HepG2 (cell line): Measurements from ENCODE around the gene EFEMP2. TPM values are rescaled to one million over a fixed set of nuclear protein-coding genes. Genes with fewer than 3 reads are reported as not detected.

Source experiments
- ARNTL ChIP-seq: sonication (generic); formaldehyde crosslinking; IDR thresholded peaks from 2 replicates; pipeline ENCODE4 v1.4.0; 2020; ENCODE audit warnings: mild to moderate bottlenecking, missing genetic modification reagents
- ATF7 ChIP-seq, 2 experiments: fragments of 450-650 bp in 1 of 2; sonication (generic) in 1 of 2; formaldehyde crosslinking in 1 of 2; IDR thresholded peaks; 2 replicates each; pipeline versions ENCODE4 v1.4.0 to v1.6.1; 2016 to 2020; ENCODE audit warnings: antibody characterized with exemption in 1 of 2, mild to moderate bottlenecking in 1 of 2, missing genetic modification reagents in 1 of 2
- FOSL1 ChIP-seq: sonication (generic); formaldehyde crosslinking; IDR thresholded peaks from 2 replicates; pipeline ENCODE4 v1.9.0; 2021; ENCODE audit warnings: missing genetic modification reagents, borderline replicate concordance
- FUBP1 ChIP-seq: sonication (generic); formaldehyde crosslinking; IDR thresholded peaks from 2 replicates; pipeline ENCODE4 v1.5.1; 2020; ENCODE audit warnings: missing genetic modification reagents, mild to moderate bottlenecking, borderline replicate concordance
- HMG20A ChIP-seq: IDR thresholded peaks from 2 replicates; pipeline ENCODE4 v1.6.1; 2016; ENCODE audit warnings: borderline replicate concordance
- MAZ ChIP-seq, 2 experiments: sonication (generic) in 1 of 2; formaldehyde crosslinking in 1 of 2; IDR thresholded peaks; 2 replicates each; pipeline versions ENCODE4 v1.5.0 to v1.6.1; 2012 to 2020; ENCODE audit warnings: low read depth in 2 of 2, mild to moderate bottlenecking in 2 of 2, borderline replicate concordance in 1 of 2, improper control_type of control experiment in 1 of 2, low read length in 1 of 2, missing genetic modification reagents in 1 of 2, moderate library complexity in 1 of 2
- POGZ ChIP-seq: sonication (generic); formaldehyde crosslinking; IDR thresholded peaks from 2 replicates; pipeline ENCODE4 v1.4.0; 2020; ENCODE audit warnings: mild to moderate bottlenecking, missing genetic modification reagents
- RFX5 ChIP-seq: IDR thresholded peaks from 2 replicates; pipeline ENCODE4 v1.6.1; 2011; ENCODE audit warnings: low read depth, low read length, improper control_type of control experiment
- ZFP36 ChIP-seq: fragments of 150-350 bp; IDR thresholded peaks from 2 replicates; pipeline ENCODE4 v1.6.1; 2018; ENCODE audit warnings: borderline replicate concordance, low read length, low read depth; ENCODE audit not compliant: partially characterized antibody
- ZFP37 ChIP-seq: sonication (generic); formaldehyde crosslinking; IDR thresholded peaks from 2 replicates; pipeline ENCODE4 v1.4.0; 2020; ENCODE audit warnings: missing genetic modification reagents, borderline replicate concordance
- ZMYM3 ChIP-seq: sonication (generic); formaldehyde crosslinking; IDR thresholded peaks from 2 replicates; pipeline ENCODE4 v1.5.1; 2020; ENCODE audit warnings: mild to moderate bottlenecking, missing genetic modification reagents
- ZNF180 ChIP-seq: sonication (generic); formaldehyde crosslinking; IDR thresholded peaks from 2 replicates; pipeline ENCODE4 v1.4.0; 2020; ENCODE audit warnings: low read depth, missing genetic modification reagents, borderline replicate concordance
- ZNF264 ChIP-seq: sonication (generic); formaldehyde crosslinking; IDR thresholded peaks from 2 replicates; pipeline ENCODE4 v1.4.0; 2020; ENCODE audit warnings: missing genetic modification reagents
- ZNF644 ChIP-seq: IDR thresholded peaks from 2 replicates; pipeline ENCODE4 v1.6.1; 2016; ENCODE audit warnings: low read depth
- ZNF747 ChIP-seq: sonication (generic); formaldehyde crosslinking; IDR thresholded peaks from 2 replicates; pipeline ENCODE4 v1.8.1; 2023; ENCODE audit warnings: missing genetic modification reagents, mild to moderate bottlenecking, borderline replicate concordance
- ZNF782 ChIP-seq: sonication (generic); formaldehyde crosslinking; IDR thresholded peaks from 2 replicates; pipeline ENCODE4 v1.4.0; 2020; ENCODE audit warnings: missing genetic modification reagents, mild to moderate bottlenecking, borderline replicate concordance
- ZSCAN5A ChIP-seq: sonication (generic); formaldehyde crosslinking; IDR thresholded peaks from 2 replicates; pipeline ENCODE4 v1.8.0; 2022; ENCODE audit warnings: mild to moderate bottlenecking, missing genetic modification reagents, borderline replicate concordance
- polyA plus RNA-seq, 8 experiments: library from polyadenylated mRNA; depleted of rRNA in 3 of 8; stranded (reverse) in 7 of 8; unstranded in 1 of 8; fragments of >200 nt; fragmentation: Illumina TruSeq in 4 of 8; extraction: Trizol in 4 of 8; gene quantifications; 2 replicates each; pipeline versions ENCODE4 v1.2.1 to v1.2.3, GENCODE V29; 2011 to 2016; ENCODE audit warnings: low read depth in 4 of 8, missing spikeins in 1 of 8, mixed read lengths in 1 of 8; ENCODE audit not compliant: insufficient read depth in 1 of 8
- total RNA-seq, 5 experiments: library from RNA; depleted of rRNA; stranded (reverse); fragments of >200 nt; fragmentation: Illumina TruSeq; extraction: Trizol; gene quantifications; 2 replicates each; pipeline ENCODE4 v1.2.3, GENCODE V29; 2016; ENCODE audit warnings: low read depth in 1 of 5
- TF ChIP-seq, protein P1 (sequence below), 2 experiments: sonication (generic) in 1 of 2; formaldehyde crosslinking in 1 of 2; IDR thresholded peaks; 2 replicates each; pipeline versions ENCODE4 v1.4.0 to v1.6.1; 2016 to 2020; ENCODE audit warnings: borderline replicate concordance in 1 of 2, low read depth in 1 of 2, mild to moderate bottlenecking in 1 of 2, missing genetic modification reagents in 1 of 2

EFEMP2 gene
- total and polyA plus RNA-seq, 2 of the 13 experiments (the other 11 are each of a cell fraction or from before 2014, with no cell fraction given): 7.4 to 29.7 TPM

DNA sequence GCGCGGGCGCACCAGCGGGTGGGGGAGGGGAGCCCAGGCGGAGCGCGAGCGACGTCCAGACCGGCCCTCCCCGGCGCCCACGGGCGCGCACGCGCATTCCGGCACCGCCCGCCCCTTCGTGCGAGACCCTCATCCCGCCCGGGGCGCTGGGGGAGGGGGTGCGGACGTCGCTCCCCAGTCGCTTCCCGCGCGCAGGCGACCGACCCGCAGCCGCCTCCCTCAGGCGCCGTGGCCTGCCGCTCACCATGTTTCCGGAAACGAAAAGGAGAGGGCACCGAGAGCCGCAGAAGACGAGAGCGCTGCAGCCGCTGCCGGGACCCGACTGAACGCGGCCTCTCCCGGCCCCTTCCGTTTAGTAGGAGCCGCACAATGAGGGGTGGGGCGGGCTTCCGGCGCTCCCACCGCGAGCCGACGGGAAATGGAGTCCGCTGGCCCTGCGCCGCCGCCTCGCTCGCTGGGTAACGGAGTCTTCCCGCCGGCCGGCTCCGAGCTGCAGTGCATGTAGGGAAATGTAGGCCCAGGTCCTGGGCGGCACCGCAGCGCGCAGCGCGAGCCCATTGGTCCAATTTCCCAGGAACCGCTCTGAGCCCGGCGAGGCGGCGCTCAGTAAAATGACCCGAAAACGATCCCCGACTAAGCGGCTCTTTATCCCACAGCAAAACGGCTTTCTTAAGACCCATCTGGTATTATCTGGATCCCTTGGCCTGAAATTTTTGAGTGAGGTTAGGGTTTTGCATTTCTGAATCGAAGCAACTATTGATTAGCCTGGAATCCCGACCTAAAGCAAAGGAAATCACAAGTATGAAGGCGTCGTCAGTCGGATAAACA lies 14.5 kb downstream of the EFEMP2 start, which contains the start of gene CFL1 (continued):
- TF ChIP-seq ATF7 (IDR thresholded peaks at IDR 0.05) (no peak), ATF7 (CRISPR knock-in tag; IDR thresholded peaks at IDR 0.05) (no peak), ZNF747 (no peak), ZMYM3 (CRISPR knock-in tag) (no peak), MAZ (IDR thresholded peaks at IDR 0.05; ENCODE audit: borderline replicate concordance, low read depth, low read length) (peak; percentile 94), MAZ (CRISPR knock-in tag; IDR thresholded peaks at IDR 0.05; ENCODE audit: low read depth) (peak; percentile 93), POGZ (CRISPR knock-in tag) (peak; percentile 38; the same call in 1 of the 2 replicates), ZNF782 (CRISPR knock-in tag) (no peak), ZFP36 (no peak), HMG20A (CRISPR knock-in tag) (no peak), ZSCAN5A (CRISPR knock-in tag) (peak; percentile 71), RFX5 (no peak; the same call in 1 of the 2 replicates), ZNF644 (no peak), ZFP37 (CRISPR knock-in tag) (no peak; the same call in 1 of the 2 replicates), ZNF180 (CRISPR knock-in tag) (no peak), FUBP1 (CRISPR knock-in tag) (no peak), ZNF264 (no peak; the same call in 1 of the 2 replicates), ARNTL (CRISPR knock-in tag) (0 out of 2 replicates have a peak, but pooled peaks have one; percentile 68), FOSL1 (CRISPR knock-in tag) (no peak)
- TF ChIP-seq, protein P1, sequence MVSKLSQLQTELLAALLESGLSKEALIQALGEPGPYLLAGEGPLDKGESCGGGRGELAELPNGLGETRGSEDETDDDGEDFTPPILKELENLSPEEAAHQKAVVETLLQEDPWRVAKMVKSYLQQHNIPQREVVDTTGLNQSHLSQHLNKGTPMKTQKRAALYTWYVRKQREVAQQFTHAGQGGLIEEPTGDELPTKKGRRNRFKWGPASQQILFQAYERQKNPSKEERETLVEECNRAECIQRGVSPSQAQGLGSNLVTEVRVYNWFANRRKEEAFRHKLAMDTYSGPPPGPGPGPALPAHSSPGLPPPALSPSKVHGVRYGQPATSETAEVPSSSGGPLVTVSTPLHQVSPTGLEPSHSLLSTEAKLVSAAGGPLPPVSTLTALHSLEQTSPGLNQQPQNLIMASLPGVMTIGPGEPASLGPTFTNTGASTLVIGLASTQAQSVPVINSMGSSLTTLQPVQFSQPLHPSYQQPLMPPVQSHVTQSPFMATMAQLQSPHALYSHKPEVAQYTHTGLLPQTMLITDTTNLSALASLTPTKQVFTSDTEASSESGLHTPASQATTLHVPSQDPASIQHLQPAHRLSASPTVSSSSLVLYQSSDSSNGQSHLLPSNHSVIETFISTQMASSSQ (IDR thresholded peaks at IDR 0.05; ENCODE audit: low read depth): no peak
- TF ChIP-seq, protein P1 (CRISPR knock-in tag; IDR thresholded peaks at IDR 0.05; ENCODE audit: borderline replicate concordance): peak; percentile 82; the same call in 1 of the 2 replicates
